GM18870 (cell line): ENCODE measurements around the gene FOXO1.
A peak's percentile ranks its signal among the peaks of the same experiment; 100 is the strongest.

Source experiments
- ATAC-seq: cut with Tn5 transposase; IDR thresholded peaks from one replicate; pipeline ENCODE4 v1.9.1; 2021; ENCODE audit warnings: moderate library complexity; ENCODE audit not compliant: unreplicated experiment

Gene FOXO1

GRCh38 chr13:40552895-40553294, 113.5 kb downstream of the FOXO1 start:
- no peak for ATAC-seq

DNA sequence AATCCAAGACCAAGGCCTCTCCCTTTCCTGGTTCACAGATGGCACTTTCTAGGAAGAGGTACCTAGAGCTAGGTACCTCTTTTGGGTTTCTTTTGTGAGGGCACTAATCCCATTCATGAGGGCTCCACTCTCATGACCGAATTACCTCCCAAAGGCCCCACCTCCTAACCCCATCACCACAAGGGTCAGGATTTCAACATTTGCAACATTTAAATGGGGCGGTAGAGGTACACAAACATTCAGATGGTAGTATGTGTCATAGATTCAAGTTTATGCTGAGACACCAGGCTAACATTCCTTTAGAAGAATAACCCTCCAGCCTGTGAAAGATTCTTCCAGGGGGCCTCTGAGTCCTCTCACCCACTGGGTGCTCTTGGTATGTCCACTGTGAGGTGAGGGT, 116.3 kb downstream of the FOXO1 start:
- no peak for ATAC-seq

DNA sequence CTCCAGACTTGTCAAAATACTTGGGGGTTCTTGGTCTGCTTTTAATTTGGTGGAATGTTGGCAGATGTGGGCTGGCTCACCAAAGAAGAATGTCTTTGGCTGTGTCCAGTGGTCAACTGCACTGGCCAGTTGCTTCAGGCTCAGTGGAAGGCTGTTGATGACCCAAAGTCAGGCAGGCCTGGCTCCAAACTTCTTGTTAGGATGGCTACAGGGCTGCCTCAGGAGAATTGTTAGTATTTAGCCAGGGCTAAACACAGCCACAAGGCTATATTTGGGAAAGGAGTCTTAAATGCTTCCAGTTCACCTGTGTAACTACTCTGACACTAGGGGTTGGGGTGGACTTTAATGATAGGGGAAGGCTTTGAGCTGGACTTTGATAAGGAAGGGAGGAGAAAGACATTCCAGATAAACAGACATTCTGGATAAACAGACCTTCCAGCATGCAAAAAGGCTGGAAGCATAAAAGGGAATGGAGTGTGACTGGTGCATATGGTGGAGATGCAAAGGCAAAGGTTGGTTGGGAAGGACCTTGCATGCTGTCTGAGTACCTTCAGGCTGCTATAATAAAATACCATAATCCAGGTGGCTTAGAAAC, 116.8 kb downstream of the FOXO1 start:
- ATAC-seq: no peak

DNA sequence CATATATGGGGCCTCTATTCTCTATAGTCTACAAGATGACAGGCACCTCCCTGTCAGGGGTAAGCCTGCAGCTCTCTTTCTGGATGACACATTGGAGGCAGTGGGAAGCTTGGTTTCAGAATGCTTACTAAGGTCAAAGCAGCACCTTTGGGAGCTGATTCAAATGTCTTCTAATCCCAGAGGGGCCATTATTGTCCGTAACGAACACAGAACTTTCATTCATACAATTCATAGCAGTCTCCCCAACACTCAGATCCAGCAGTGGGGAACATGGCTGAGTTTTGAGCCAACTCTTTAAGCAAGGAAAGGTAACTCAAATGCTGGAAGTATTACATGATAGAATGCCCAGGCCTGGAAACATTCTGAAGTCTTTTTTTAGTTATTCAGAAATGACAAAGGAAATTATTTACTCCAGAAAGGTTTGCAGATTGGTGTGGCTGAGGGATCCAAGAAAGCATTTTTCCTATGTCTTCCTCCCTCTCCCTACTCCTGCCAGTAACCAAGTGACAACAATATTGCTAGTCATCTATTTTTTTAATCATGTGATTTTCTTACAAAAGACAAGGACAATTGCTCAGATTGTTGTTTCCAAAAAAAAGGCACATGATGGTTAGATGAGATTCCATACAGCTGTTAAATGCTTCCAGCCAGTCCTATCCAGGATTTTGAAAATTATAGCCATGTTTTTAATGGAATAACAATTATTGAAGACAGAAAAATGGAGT, 118.7 kb downstream of the FOXO1 start:
- no peak for ATAC-seq

GRCh38 chr13:40546047-40546446, 120.4 kb downstream of the FOXO1 start:
- ATAC-seq: no peak

GRCh38 chr13:40540328-40541044, 126.0 kb downstream of the FOXO1 start:
- ATAC-seq: no peak

GRCh38 chr13:40539576-40540327, 126.7 kb downstream of the FOXO1 start:
- ATAC-seq: no peak

- ATAC-seq: no peak
Measured at GRCh38 chr13:40537146-40537895, 129.1 kb downstream of the FOXO1 start.

- ATAC-seq: no peak
Measured at GRCh38 chr13:40536443-40537113, 129.9 kb downstream of the FOXO1 start.

DNA sequence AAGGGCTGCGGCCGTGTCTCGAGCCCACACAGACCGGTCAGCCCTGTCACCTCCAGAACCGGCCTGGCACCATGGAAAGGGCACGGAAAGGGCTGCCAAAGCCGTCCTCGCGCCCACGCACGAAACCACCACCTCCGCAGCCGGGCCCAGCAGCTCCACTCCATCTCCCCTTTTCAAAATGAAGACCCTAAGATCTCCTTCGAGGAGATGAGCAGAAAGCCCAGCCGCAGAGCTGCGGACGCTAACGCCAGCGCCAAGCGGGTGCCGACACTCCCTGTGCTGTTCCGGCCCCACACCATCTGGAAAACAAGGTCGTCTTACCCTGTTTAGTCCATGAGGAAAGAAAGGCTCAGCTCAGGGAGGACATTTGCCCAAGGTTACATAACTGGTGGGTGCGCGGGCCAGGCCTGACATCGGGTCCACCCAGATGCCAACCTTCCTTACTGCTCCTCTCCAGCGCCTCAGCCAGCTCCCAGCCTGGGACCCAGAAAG, 131.1 kb downstream of the FOXO1 start:
- ATAC-seq: no peak

GRCh38 chr13:40534456-40534855, 132.0 kb downstream of the FOXO1 start:
- no peak for ATAC-seq

GRCh38 chr13:40533072-40533471, 133.4 kb downstream of the FOXO1 start:
- no peak for ATAC-seq

- no peak for ATAC-seq
Measured at GRCh38 chr13:40530961-40531360, 135.5 kb downstream of the FOXO1 start.

- ATAC-seq: no peak
Measured at GRCh38 chr13:40528881-40529280, 137.6 kb downstream of the FOXO1 start.

GRCh38 chr13:40527914-40528313, 138.5 kb downstream of the FOXO1 start:
- no peak for ATAC-seq

GRCh38 chr13:40522282-40522681, 144.2 kb downstream of the FOXO1 start:
- ATAC-seq: no peak

DNA sequence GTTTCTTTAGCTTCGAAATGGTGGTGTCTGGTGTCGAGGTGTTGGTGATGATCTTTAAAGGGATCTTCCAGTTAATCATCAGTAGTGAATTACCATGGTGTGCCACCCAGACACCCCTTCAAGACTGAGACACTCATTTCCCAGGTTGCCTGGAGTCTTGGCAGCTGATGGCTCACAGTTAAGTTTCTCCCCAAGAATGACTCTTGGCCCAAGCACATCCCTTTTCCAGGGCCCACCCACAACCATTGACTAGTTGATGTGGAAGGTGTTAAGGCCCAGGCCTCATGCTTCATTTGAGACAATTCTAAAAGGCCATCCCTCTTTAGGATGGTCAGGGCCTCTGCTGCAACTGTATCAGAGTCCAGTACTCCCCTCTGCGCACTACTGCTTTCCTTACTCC, 145.5 kb downstream of the FOXO1 start:
- ATAC-seq: no peak

DNA sequence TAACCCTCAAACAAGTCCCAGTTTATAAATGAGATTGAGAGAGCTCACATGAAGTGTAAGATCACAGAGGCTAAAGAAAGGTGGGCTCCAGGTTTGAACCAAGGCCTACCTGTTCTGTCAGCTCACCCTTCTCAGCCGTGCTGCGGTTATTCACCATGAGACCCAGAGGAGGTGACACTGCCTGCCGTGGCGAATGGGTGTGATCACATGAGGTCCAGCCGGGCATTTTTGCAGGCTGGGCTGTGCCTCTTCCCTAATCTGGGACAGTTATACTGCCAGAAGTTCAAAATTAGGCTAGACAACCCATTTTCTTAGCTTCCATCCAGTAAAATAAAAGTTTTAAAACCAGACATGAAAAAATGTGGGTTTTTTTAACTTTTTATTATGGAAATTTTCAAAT, 146.8 kb downstream of the FOXO1 start:
- ATAC-seq: no peak

GRCh38 chr13:40518481-40518882, 148.0 kb downstream of the FOXO1 start:
- ATAC-seq: peak; percentile 42
